Activated naive CD8-positive, alpha-beta T cell (primary cell): ENCODE measurements around the gene ARL4C.
A peak's percentile ranks its signal among the peaks of the same experiment; 100 is the strongest.

Source experiments
- H3K27ac Mint-ChIP-seq: one replicate; pipeline ENCODE4 v1.8.0; 2021; ENCODE audit warnings: mixed read lengths
- H3K27me3 Mint-ChIP-seq: one replicate; pipeline ENCODE4 v1.8.0; 2021; ENCODE audit warnings: mixed read lengths
- H3K36me3 Mint-ChIP-seq: one replicate; pipeline ENCODE4 v1.8.0; 2021; ENCODE audit warnings: mixed read lengths
- H3K4me1 Mint-ChIP-seq: one replicate; pipeline ENCODE4 v1.8.0; 2021; ENCODE audit warnings: low read depth, mixed read lengths
- H3K4me3 Mint-ChIP-seq: one replicate; pipeline ENCODE4 v1.8.0; 2021; ENCODE audit warnings: mild to moderate bottlenecking, mixed read lengths
- H3K9me3 Mint-ChIP-seq: one replicate; pipeline ENCODE4 v1.8.0; 2021; ENCODE audit warnings: low read depth, mixed read lengths

ARL4C gene

GRCh38 chr2:234491897-234492296 is 5.0 kb downstream of the ARL4C start:
- H3K27ac Mint-ChIP-seq, result peak overlapping the region; percentile 92

GRCh38 chr2:234491281-234491680 is 5.6 kb downstream of the ARL4C start:
- peak overlapping the region; percentile 89 for H3K4me3 Mint-ChIP-seq
- H3K27me3 Mint-ChIP-seq, result no peaks in the 10 kb centered on the region
- peaks cover 2% of the 10 kb centered on the region for H3K36me3 Mint-ChIP-seq
- peak overlapping the region; percentile 99 for H3K27ac Mint-ChIP-seq
- no peaks in the 10 kb centered on the region for H3K9me3 Mint-ChIP-seq
- H3K4me1 Mint-ChIP-seq, result peaks cover 77% of the 10 kb centered on the region

More at GRCh38 chr2:234491897-234492296, 5.0 kb downstream of the ARL4C start:
- peaks cover 2% of the 10 kb centered on the region for H3K36me3 Mint-ChIP-seq
- H3K4me3 Mint-ChIP-seq, result peak overlapping the region; percentile 97
- H3K9me3 Mint-ChIP-seq, result no peaks in the 10 kb centered on the region
- H3K4me1 Mint-ChIP-seq, result peaks cover 71% of the 10 kb centered on the region
- no peaks in the 10 kb centered on the region for H3K27me3 Mint-ChIP-seq

GRCh38 chr2:234490271-234491091 is 6.4 kb downstream of the ARL4C start:
- peaks cover 83% of the 10 kb centered on the region for H3K4me1 Mint-ChIP-seq
- H3K27ac Mint-ChIP-seq, result peak overlapping the region; percentile 99
- H3K36me3 Mint-ChIP-seq, result peaks cover 2% of the 10 kb centered on the region

GRCh38 chr2:234488913-234489451 is 7.9 kb downstream of the ARL4C start:
- Mint-ChIP-seq H3K27ac (peak overlapping the region; percentile 99), H3K27me3 (no peaks in the 10 kb centered on the region), H3K9me3 (no peaks in the 10 kb centered on the region), H3K4me3 (peak overlapping the region; percentile 89), H3K36me3 (peaks cover 2% of the 10 kb centered on the region), H3K4me1 (peaks cover 94% of the 10 kb centered on the region)

More at GRCh38 chr2:234490271-234491091, 6.4 kb downstream of the ARL4C start:
- Mint-ChIP-seq H3K4me3 (peak overlapping the region; percentile 89), H3K27me3 (no peaks in the 10 kb centered on the region), H3K9me3 (no peaks in the 10 kb centered on the region)

GRCh38 chr2:234488486-234488885 is 8.4 kb downstream of the ARL4C start:
- Mint-ChIP-seq H3K9me3 (no peaks in the 10 kb centered on the region), H3K4me3 (peak overlapping the region; percentile 89), H3K36me3 (peaks cover 2% of the 10 kb centered on the region), H3K4me1 (peaks cover 98% of the 10 kb centered on the region), H3K27ac (peak overlapping the region; percentile 99), H3K27me3 (no peaks in the 10 kb centered on the region)

- Mint-ChIP-seq H3K27ac (peak overlapping the region; percentile 99), H3K36me3 (peaks cover 2% of the 10 kb centered on the region), H3K4me3 (peak overlapping the region; percentile 10)
Measured at GRCh38 chr2:234487356-234487755, 9.5 kb downstream of the ARL4C start.

GRCh38 chr2:234483568-234484251 is 13.2 kb downstream of the ARL4C start:
- Mint-ChIP-seq H3K4me1 (peaks cover 81% of the 10 kb centered on the region), H3K36me3 (peaks cover 4% of the 10 kb centered on the region), H3K27ac (peak overlapping the region; percentile 90), H3K9me3 (no peaks in the 10 kb centered on the region), H3K4me3 (peak overlapping the region; percentile 73), H3K27me3 (no peaks in the 10 kb centered on the region)

More at GRCh38 chr2:234487356-234487755, 9.5 kb downstream of the ARL4C start:
- Mint-ChIP-seq H3K4me1 (peaks cover 97% of the 10 kb centered on the region), H3K27me3 (no peaks in the 10 kb centered on the region), H3K9me3 (no peaks in the 10 kb centered on the region)

GRCh38 chr2:234481301-234481700 is 15.6 kb downstream of the ARL4C start:
- H3K4me1 Mint-ChIP-seq, result peaks cover 69% of the 10 kb centered on the region
- no peak overlapping the region for H3K4me3 Mint-ChIP-seq
- peak overlapping the region; percentile 59 for H3K27ac Mint-ChIP-seq

GRCh38 chr2:234480337-234480736 is 16.5 kb downstream of the ARL4C start:
- Mint-ChIP-seq H3K4me3 (no peak overlapping the region), H3K27me3 (no peaks in the 10 kb centered on the region), H3K27ac (peak overlapping the region; percentile 69), H3K4me1 (peaks cover 61% of the 10 kb centered on the region), H3K36me3 (peaks cover 2% of the 10 kb centered on the region), H3K9me3 (no peaks in the 10 kb centered on the region)

More at GRCh38 chr2:234481301-234481700, 15.6 kb downstream of the ARL4C start:
- Mint-ChIP-seq H3K36me3 (peaks cover 2% of the 10 kb centered on the region), H3K27me3 (no peaks in the 10 kb centered on the region), H3K9me3 (no peaks in the 10 kb centered on the region)

- Mint-ChIP-seq H3K4me3 (no peak overlapping the region), H3K9me3 (no peaks in the 10 kb centered on the region), H3K4me1 (peaks cover 57% of the 10 kb centered on the region), H3K36me3 (peaks cover 2% of the 10 kb centered on the region), H3K27ac (no peak overlapping the region), H3K27me3 (no peaks in the 10 kb centered on the region)
Measured at GRCh38 chr2:234479465-234479864, 17.4 kb downstream of the ARL4C start.

- no peaks in the 10 kb centered on the region for H3K9me3 Mint-ChIP-seq
- peak overlapping the region; percentile 58 for H3K27ac Mint-ChIP-seq
- H3K27me3 Mint-ChIP-seq, result no peaks in the 10 kb centered on the region
- H3K36me3 Mint-ChIP-seq, result peaks cover 2% of the 10 kb centered on the region
- H3K4me1 Mint-ChIP-seq, result peaks cover 50% of the 10 kb centered on the region
- H3K4me3 Mint-ChIP-seq, result no peak overlapping the region
Measured at GRCh38 chr2:234478121-234478858, 18.6 kb downstream of the ARL4C start.

- no peaks in the 10 kb centered on the region for H3K9me3 Mint-ChIP-seq
- peaks cover 2% of the 10 kb centered on the region for H3K36me3 Mint-ChIP-seq
- H3K4me3 Mint-ChIP-seq, result no peak overlapping the region
- no peak overlapping the region for H3K27ac Mint-ChIP-seq
- peaks cover 37% of the 10 kb centered on the region for H3K4me1 Mint-ChIP-seq
- H3K27me3 Mint-ChIP-seq, result no peaks in the 10 kb centered on the region
Measured at GRCh38 chr2:234476766-234477165, 20.1 kb downstream of the ARL4C start.

GRCh38 chr2:234474654-234475053 is 22.2 kb downstream of the ARL4C start:
- no peaks in the 10 kb centered on the region for H3K36me3 Mint-ChIP-seq
- H3K4me3 Mint-ChIP-seq, result no peak overlapping the region
- no peaks in the 10 kb centered on the region for H3K9me3 Mint-ChIP-seq
- H3K27me3 Mint-ChIP-seq, result no peaks in the 10 kb centered on the region
- H3K4me1 Mint-ChIP-seq, result peaks cover 32% of the 10 kb centered on the region
- H3K27ac Mint-ChIP-seq, result no peak overlapping the region

GRCh38 chr2:234472155-234472554 is 24.7 kb downstream of the ARL4C start:
- H3K4me1 Mint-ChIP-seq, result peaks cover 33% of the 10 kb centered on the region

More at GRCh38 chr2:234472155-234472554, 24.7 kb downstream of the ARL4C start:
- Mint-ChIP-seq H3K36me3 (no peaks in the 10 kb centered on the region), H3K27ac (no peak overlapping the region), H3K9me3 (no peaks in the 10 kb centered on the region), H3K4me3 (no peak overlapping the region), H3K27me3 (no peaks in the 10 kb centered on the region)
